Endothelial cell (in vitro differentiated cells): ENCODE measurements around the gene ATXN3. TPM values are rescaled to one million over a fixed set of nuclear protein-coding genes. Genes with fewer than 3 reads are reported as not detected.

Experiments used
- DNase-seq: peaks from one replicate; pipeline ENCODE4 v3.0.0; 2021; ENCODE audit warnings: low spot score
- H3K27ac Mint-ChIP-seq: one replicate; pipeline ENCODE4 v1.8.0; 2021; ENCODE audit warnings: mixed read lengths, inconsistent platforms; ENCODE audit not compliant: unreplicated experiment
- H3K27me3 Mint-ChIP-seq: one replicate; pipeline ENCODE4 v1.8.0; 2021; ENCODE audit warnings: mild to moderate bottlenecking, moderate library complexity, mixed read lengths, inconsistent platforms; ENCODE audit not compliant: unreplicated experiment
- H3K36me3 Mint-ChIP-seq: one replicate; pipeline ENCODE4 v1.8.0; 2021; ENCODE audit warnings: mild to moderate bottlenecking, low read depth, mixed read lengths, inconsistent platforms; ENCODE audit not compliant: unreplicated experiment
- H3K4me1 Mint-ChIP-seq: one replicate; pipeline ENCODE4 v1.8.0; 2021; ENCODE audit warnings: mild to moderate bottlenecking, mixed read lengths, inconsistent platforms; ENCODE audit not compliant: unreplicated experiment
- H3K4me3 Mint-ChIP-seq: one replicate; pipeline ENCODE4 v1.8.0; 2021; ENCODE audit warnings: mild to moderate bottlenecking, mixed read lengths, inconsistent platforms; ENCODE audit not compliant: unreplicated experiment
- H3K9me3 Mint-ChIP-seq: one replicate; pipeline ENCODE4 v1.8.0; 2021; ENCODE audit warnings: mixed read lengths, inconsistent platforms; ENCODE audit not compliant: unreplicated experiment
- total RNA-seq: library from RNA; stranded (reverse); fragmentation: NEBNext Ultra II Directional; extraction: Animal tissue kit (Norgen Biotek cat#: 25700); gene quantifications from one replicate; pipeline ENCODE4 v1.2.1, GENCODE V29; 2021; ENCODE audit not compliant: unreplicated experiment
- TF ChIP-seq, protein P1 (sequence below): fragments of 200-600 bp; sonication (generic); IDR thresholded peaks from one replicate; pipeline ENCODE4 v1.5.0; 2021; ENCODE audit warnings: antibody characterized with exemption; ENCODE audit not compliant: unreplicated experiment

Gene ATXN3
- total RNA-seq, 1 donor from 2014 or later = 32.7 TPM

GRCh38 chr14:92014040-92014439, 92.3 kb downstream of the ATXN3 start:
- Mint-ChIP-seq H3K27me3 (peaks cover 1% of the 10 kb centered on the region), H3K9me3 (no peaks in the 10 kb centered on the region), H3K36me3 (peaks cover 20% of the 10 kb centered on the region), H3K4me1 (no peaks in the 10 kb centered on the region), H3K27ac (no peak overlapping the region), H3K4me3 (no peak overlapping the region)
- TF ChIP-seq, protein P1, sequence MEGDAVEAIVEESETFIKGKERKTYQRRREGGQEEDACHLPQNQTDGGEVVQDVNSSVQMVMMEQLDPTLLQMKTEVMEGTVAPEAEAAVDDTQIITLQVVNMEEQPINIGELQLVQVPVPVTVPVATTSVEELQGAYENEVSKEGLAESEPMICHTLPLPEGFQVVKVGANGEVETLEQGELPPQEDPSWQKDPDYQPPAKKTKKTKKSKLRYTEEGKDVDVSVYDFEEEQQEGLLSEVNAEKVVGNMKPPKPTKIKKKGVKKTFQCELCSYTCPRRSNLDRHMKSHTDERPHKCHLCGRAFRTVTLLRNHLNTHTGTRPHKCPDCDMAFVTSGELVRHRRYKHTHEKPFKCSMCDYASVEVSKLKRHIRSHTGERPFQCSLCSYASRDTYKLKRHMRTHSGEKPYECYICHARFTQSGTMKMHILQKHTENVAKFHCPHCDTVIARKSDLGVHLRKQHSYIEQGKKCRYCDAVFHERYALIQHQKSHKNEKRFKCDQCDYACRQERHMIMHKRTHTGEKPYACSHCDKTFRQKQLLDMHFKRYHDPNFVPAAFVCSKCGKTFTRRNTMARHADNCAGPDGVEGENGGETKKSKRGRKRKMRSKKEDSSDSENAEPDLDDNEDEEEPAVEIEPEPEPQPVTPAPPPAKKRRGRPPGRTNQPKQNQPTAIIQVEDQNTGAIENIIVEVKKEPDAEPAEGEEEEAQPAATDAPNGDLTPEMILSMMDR = no peak
- no peak for DNase-seq

DNA sequence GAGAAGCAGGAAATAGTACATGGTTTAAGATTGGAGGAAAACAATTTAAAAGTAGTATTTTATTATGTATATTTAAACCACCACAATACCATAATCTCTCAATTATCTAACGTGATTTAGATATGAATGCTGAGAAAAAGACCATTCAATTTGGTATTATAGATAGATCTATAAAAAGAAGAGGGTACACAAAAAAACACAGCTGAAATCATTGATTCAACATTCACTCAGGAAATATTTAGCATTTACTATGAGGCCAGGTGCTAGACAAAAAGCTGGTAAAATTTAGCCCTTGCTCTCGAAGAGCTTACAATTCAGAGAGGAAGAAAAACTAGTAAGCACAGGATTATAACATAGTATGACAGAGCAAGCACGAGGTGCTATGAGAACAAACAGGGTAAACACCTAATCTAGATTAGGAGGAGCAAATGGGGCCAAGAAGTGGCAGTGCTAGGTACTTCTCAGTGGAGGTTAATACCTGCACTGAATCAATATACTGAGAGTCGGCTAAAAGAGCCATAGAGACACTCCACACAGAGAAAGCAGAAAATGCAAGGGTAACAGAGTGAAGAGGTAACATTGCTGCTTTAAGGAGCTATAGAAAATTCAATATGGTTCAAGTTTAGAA, 94.1 kb downstream of the ATXN3 start:
- Mint-ChIP-seq H3K36me3 (peaks cover 24% of the 10 kb centered on the region), H3K27me3 (peaks cover 1% of the 10 kb centered on the region), H3K9me3 (no peaks in the 10 kb centered on the region), H3K27ac (no peak overlapping the region), H3K4me1 (no peaks in the 10 kb centered on the region), H3K4me3 (no peak overlapping the region)
- TF ChIP-seq, protein P1 = no peak
- no peak for DNase-seq

DNA sequence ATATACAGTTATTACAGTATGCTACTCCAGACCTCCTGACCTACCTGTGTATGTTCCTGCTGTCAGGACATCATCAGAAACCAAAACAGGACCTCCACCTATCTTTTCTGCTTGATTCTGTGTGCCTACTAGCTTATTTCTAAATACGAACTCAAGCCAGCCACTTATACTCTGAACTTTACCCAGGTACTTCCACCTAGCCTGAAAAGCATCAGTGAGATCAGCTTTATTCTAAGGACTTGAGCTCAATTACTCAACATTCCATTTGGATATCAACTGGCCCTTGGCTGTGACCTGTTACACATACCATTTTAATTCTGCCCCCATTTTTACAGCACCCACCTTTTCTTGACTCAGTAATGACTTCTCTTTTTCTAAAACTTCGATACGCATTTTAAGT, 95.7 kb downstream of the ATXN3 start:
- Mint-ChIP-seq H3K27me3 (peaks cover 1% of the 10 kb centered on the region), H3K4me3 (no peak overlapping the region), H3K4me1 (no peaks in the 10 kb centered on the region), H3K9me3 (no peaks in the 10 kb centered on the region), H3K36me3 (peaks cover 18% of the 10 kb centered on the region), H3K27ac (no peak overlapping the region)
- TF ChIP-seq, protein P1 = no peak
- DNase-seq = no peak

DNA sequence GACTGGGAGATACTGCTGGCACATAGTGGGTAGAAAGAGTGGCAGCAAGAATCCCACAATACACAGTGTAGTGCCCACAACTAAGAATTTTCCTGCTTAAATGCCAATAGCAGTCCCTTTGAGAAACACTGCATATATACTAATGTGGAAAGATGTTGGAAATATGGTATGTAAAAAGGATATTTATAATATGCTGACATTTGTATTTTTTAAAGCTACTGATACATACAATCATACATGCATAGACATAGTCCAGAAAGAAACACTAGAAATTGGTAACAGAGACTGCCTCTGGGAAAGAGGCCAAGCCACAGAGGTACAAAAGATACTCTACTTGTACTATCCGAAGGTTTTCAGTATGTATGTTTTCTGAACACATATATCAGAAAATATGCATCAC, 96.8 kb downstream of the ATXN3 start:
- H3K4me1 Mint-ChIP-seq = no peaks in the 10 kb centered on the region
- peaks cover 1% of the 10 kb centered on the region for H3K27me3 Mint-ChIP-seq
- peaks cover 19% of the 10 kb centered on the region for H3K36me3 Mint-ChIP-seq
- no peak for DNase-seq
- H3K4me3 Mint-ChIP-seq = no peak overlapping the region
- H3K9me3 Mint-ChIP-seq = no peaks in the 10 kb centered on the region
- no peak overlapping the region for H3K27ac Mint-ChIP-seq
- TF ChIP-seq, protein P1 = no peak

Other genes starting within 250 kb of the ATXN3 start
- 1.4 TPM for gene TC2N, start 239.0 kb downstream of the ATXN3 start, total RNA-seq
- 0.26 TPM for gene FBLN5, start 158.9 kb downstream of the ATXN3 start, total RNA-seq
- gene TRIP11, start 66.5 kb downstream of the ATXN3 start, total RNA-seq = 46.8 TPM
- 117 TPM for gene NDUFB1, start 15.1 kb upstream of the ATXN3 start, total RNA-seq
- 80.3 TPM for gene CPSF2, start 15.4 kb upstream of the ATXN3 start, total RNA-seq
- 1.1 TPM for gene SLC24A4, start 216.6 kb upstream of the ATXN3 start, total RNA-seq